Activated CD8-positive, alpha-beta T cell treated with anti-CD3 and anti-CD28 coated beads for 36 hours (primary cell): ENCODE results near the gene WDR77. TPM values are rescaled to one million over a fixed set of nuclear protein-coding genes. Genes with fewer than 3 reads are reported as not detected.

ENCODE experiments used
- ATAC-seq: fragments of 200-7000 bp; cut with Tn5 transposase; one replicate; pipeline ENCODE4 v1.10.0; 2021; ENCODE audit warnings: mild to moderate bottlenecking, moderate library complexity
- CTCF ChIA-PET: fragments of 350-600 bp; sonication (Branson Sonifier 250); formaldehyde crosslinking; loops from one replicate; lab custom pipeline; 2021; ENCODE audit warnings: antibody characterized with exemption; lab: Charles Lee
- POLR2A ChIA-PET: fragments of 350-600 bp; sonication (Branson Sonifier 250); formaldehyde crosslinking; loops from one replicate; lab custom pipeline; 2021; ENCODE audit warnings: antibody characterized with exemption; lab: Charles Lee
- DNase-seq: peaks from one replicate; pipeline ENCODE4 v3.0.0-alpha.2; 2020
- H3K27ac Mint-ChIP-seq: one replicate; pipeline ENCODE4 v1.8.0; 2021; ENCODE audit warnings: mild to moderate bottlenecking, mixed read lengths
- H3K27me3 Mint-ChIP-seq: one replicate; pipeline ENCODE4 v1.8.0; 2021; ENCODE audit warnings: mixed read lengths
- H3K36me3 Mint-ChIP-seq: one replicate; pipeline ENCODE4 v1.8.0; 2021; ENCODE audit warnings: low read depth, mixed read lengths
- H3K4me1 Mint-ChIP-seq: one replicate; pipeline ENCODE4 v1.8.0; 2021; ENCODE audit warnings: low read depth, mixed read lengths
- H3K4me3 Mint-ChIP-seq: one replicate; pipeline ENCODE4 v1.8.0; 2021; ENCODE audit warnings: mild to moderate bottlenecking, moderate library complexity, mixed read lengths
- H3K9me3 Mint-ChIP-seq: one replicate; pipeline ENCODE4 v1.8.0; 2021; ENCODE audit warnings: mixed read lengths
- intact Hi-C: fragments of 100-400 bp; cut with micrococcal nuclease; formaldehyde crosslinking; loops from one replicate; pipeline ENCODE4 v1.10.0; 2022
- total RNA-seq, 2 experiments: library from RNA; stranded (reverse); gene quantifications; one replicate each; pipeline ENCODE4 v1.2.3, GENCODE V29; 2021
- TF ChIP-seq, protein P1 (sequence below): fragments of 200-600 bp; IDR thresholded peaks from one replicate; pipeline ENCODE4 v1.8.0; 2022; ENCODE audit warnings: antibody characterized with exemption, mild to moderate bottlenecking

Gene WDR77
- 10 to 100 TPM; 54.0 to 54.6 TPM for total RNA-seq

DNA sequence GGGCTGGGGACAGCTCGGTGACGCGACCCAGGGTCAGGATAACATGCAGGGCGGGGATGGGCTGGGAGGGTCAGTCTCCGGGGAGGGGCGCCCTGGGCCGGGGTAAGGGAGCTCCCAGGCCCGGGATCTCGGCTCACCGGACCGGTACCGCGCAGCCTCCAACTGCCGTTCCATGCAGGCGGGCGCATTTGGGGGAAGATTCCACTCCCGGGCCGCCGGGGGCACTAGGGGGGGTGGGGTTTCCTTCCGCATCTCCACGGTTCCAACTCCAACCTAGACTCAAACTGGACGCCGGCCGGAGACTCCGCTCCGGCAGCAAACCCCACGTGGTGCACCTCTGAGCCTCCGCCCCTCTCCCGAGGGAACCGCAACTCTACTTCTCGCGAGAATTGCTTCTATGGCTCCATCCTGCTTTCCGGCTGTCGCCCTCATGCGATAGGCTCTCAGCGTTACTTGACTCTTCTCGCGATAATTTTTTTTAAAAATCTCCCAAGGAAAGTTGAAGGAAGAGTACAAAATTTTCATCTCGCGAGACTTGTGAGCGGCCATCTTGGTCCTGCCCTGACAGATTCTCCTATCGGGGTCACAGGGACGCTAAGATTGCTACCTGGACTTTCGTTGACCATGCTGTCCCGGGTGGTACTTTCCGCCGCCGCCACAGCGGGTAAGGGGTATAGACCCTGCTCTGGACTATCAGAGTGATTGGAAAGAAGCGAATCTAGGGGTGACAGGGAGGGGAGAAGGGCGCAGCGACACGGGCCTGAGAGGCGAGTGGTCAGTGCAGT lies at the start of gene WDR77, which contains the start of gene ATP5PB:
WDR77 (minus strand) TSS at position 339 of the 785 bp plus-strand sequence; CDS start at position 252, 87 bp downstream.
ATP5PB (plus strand) TSS at position 547 of the 785 bp plus-strand sequence; CDS start at position 625, 78 bp downstream.
- CTCF ChIA-PET, result interaction anchor here (0.8 to 2.7 kb wide), 8 partner anchors 9 to 320 kb away, joined by 3 to 9 read pairs (median 5); no protein-coding TSS in a partner anchor
- H3K27ac Mint-ChIP-seq, result peak within 1 kb of the TSS; percentile 100
- POLR2A ChIA-PET, result interaction anchor here (0.7 to 2.9 kb wide), 15 partner anchors 9 to 310 kb away, joined by 3 to 17 read pairs (median 4); no protein-coding TSS in a partner anchor
- no peaks in the 10 kb centered on the region for H3K27me3 Mint-ChIP-seq
- ATAC-seq (peak; percentile 96), DNase-seq (peak; percentile 95)
- H3K9me3 Mint-ChIP-seq, result no peaks in the 10 kb centered on the region
- H3K36me3 Mint-ChIP-seq, result peaks cover 67% of the 10 kb centered on the region
- peaks cover 73% of the 10 kb centered on the region for H3K4me1 Mint-ChIP-seq
- H3K4me3 Mint-ChIP-seq, result peak within 1 kb of the TSS; percentile 100
- TF ChIP-seq, protein P1, sequence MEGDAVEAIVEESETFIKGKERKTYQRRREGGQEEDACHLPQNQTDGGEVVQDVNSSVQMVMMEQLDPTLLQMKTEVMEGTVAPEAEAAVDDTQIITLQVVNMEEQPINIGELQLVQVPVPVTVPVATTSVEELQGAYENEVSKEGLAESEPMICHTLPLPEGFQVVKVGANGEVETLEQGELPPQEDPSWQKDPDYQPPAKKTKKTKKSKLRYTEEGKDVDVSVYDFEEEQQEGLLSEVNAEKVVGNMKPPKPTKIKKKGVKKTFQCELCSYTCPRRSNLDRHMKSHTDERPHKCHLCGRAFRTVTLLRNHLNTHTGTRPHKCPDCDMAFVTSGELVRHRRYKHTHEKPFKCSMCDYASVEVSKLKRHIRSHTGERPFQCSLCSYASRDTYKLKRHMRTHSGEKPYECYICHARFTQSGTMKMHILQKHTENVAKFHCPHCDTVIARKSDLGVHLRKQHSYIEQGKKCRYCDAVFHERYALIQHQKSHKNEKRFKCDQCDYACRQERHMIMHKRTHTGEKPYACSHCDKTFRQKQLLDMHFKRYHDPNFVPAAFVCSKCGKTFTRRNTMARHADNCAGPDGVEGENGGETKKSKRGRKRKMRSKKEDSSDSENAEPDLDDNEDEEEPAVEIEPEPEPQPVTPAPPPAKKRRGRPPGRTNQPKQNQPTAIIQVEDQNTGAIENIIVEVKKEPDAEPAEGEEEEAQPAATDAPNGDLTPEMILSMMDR, result no peak
- intact Hi-C loops, result loop anchor here (5.0 kb wide), 1 partner anchor 232 kb away; no protein-coding TSS in a partner anchor

DNA sequence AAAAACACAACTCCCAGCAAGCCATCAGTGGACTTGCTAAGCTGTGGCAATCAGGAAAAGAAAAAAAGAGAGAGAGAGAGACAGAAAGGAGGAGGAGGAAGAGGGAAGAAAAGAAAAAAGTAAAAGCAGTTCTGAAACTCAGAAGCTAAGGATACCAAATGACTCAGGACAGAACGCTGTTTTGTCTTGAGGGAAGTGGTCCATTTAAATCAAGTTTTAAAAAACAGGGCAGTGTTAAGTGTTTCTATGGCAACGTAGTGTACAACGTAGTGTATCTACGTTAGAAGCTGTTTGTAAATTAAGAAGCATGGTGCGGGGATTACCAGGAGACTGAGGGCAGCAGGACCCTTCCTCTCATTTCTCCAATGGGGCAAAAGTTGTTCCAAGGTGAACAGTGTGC lies 48.5 kb upstream of the WDR77 start:
- Mint-ChIP-seq H3K4me1 (peaks cover 25% of the 10 kb centered on the region), H3K27ac (no peak overlapping the region), H3K9me3 (peaks cover 22% of the 10 kb centered on the region), H3K4me3 (no peak overlapping the region), H3K27me3 (no peaks in the 10 kb centered on the region), H3K36me3 (peaks cover 10% of the 10 kb centered on the region)
- intact Hi-C loops, result no loop called here
- POLR2A ChIA-PET, result interaction anchor here (1.1 to 4.2 kb wide), 6 partner anchors 9 to 104 kb away, joined by 3 to 23 read pairs (median 4); no protein-coding TSS in a partner anchor
- ATAC-seq (no peak), DNase-seq (no peak)
- CTCF ChIA-PET, result interaction anchor here (0.8 to 4.2 kb wide), 12 partner anchors 10 to 257 kb away, joined by 3 to 52 read pairs (median 4); no protein-coding TSS in a partner anchor
- TF ChIP-seq, protein P1, result no peak

DNA sequence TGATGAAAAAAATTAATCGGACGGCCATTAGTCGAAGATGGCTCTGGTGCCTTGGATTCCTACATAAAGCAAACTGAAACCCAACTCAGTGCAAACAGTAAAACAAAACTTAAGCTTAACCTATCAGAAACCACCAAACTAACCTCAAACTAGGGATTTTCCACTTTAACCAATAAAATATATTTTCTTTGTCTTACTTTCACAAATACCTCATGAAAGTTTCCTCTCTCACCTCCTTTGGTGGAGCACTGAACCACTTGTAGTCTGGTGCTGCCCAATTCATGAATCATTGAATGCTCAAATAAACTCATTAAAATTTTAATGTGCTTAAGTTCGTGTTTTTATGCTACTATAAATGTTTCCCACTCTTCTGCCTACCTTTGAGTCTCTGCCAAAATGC lies 47.3 kb upstream of the WDR77 start:
- Mint-ChIP-seq H3K4me1 (peaks cover 25% of the 10 kb centered on the region), H3K27ac (peak overlapping the region; percentile 75), H3K27me3 (no peaks in the 10 kb centered on the region), H3K36me3 (peaks cover 10% of the 10 kb centered on the region), H3K9me3 (peaks cover 22% of the 10 kb centered on the region), H3K4me3 (no peak overlapping the region)
- ChIA-PET POLR2A (interaction anchor here (0.7 to 4.2 kb wide), 5 partner anchors 11 to 96 kb away, joined by 3 to 23 read pairs (median 5); no protein-coding TSS in a partner anchor), CTCF (interaction anchor here (1.0 to 4.2 kb wide), 7 partner anchors 9 to 267 kb away, joined by 3 to 52 read pairs (median 4); no protein-coding TSS in a partner anchor)
- TF ChIP-seq, protein P1, result no peak
- ATAC-seq (peak; percentile 89), DNase-seq (peak; percentile 41)
- intact Hi-C loops, result no loop called here

DNA sequence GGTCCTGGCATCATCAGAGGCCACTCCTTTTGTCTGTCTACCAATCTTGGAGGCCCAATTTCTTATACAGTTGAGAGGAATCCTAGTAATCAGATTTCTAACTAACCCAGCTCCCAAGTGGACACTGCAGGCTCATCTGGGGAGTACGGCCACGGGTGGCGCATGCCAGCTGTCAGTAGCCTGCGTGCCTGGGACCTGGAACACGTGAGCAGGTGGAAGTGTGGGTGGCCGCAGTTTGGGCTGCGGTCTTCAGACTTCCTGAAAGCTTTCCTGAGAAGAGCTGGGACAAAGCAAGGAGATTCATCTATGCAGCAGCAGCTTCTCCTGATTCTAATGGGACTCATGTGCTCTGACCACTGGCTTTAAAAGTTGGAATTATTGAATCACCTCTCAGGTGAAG lies 42.0 kb upstream of the WDR77 start:
- H3K27me3 Mint-ChIP-seq, result no peaks in the 10 kb centered on the region
- ChIA-PET CTCF (interaction anchor here (0.7 to 2.0 kb wide), 4 partner anchors 9 to 17 kb away, joined by 3 to 7 read pairs (median 4); no protein-coding TSS in a partner anchor), POLR2A (interaction anchor here (1.2 kb wide), 1 partner anchor 10 kb away, joined by 3 read pairs; no protein-coding TSS in a partner anchor)
- DNase-seq (no peak), ATAC-seq (no peak)
- TF ChIP-seq, protein P1, result no peak
- peaks cover 3% of the 10 kb centered on the region for H3K4me1 Mint-ChIP-seq
- H3K27ac Mint-ChIP-seq, result no peak overlapping the region
- H3K4me3 Mint-ChIP-seq, result no peak overlapping the region
- no peaks in the 10 kb centered on the region for H3K36me3 Mint-ChIP-seq
- peaks cover 6% of the 10 kb centered on the region for H3K9me3 Mint-ChIP-seq
- intact Hi-C loops, result no loop called here
